NCI-H526 (cell line): ENCODE results near the gene TNNT1.
A peak's percentile ranks its signal among the peaks of the same experiment; 100 is the strongest.
"Not testable (repeated sequence)": the region's sequence is repeated elsewhere in the genome, so short reads cannot be mapped to it uniquely, and the experiment has no call there.

Experiments used
- DNase-seq, 2 experiments: peaks; one replicate each; lab custom pipeline; 2025; lab: John Stamatoyannopoulos, UW

The TNNT1 gene, protein sequence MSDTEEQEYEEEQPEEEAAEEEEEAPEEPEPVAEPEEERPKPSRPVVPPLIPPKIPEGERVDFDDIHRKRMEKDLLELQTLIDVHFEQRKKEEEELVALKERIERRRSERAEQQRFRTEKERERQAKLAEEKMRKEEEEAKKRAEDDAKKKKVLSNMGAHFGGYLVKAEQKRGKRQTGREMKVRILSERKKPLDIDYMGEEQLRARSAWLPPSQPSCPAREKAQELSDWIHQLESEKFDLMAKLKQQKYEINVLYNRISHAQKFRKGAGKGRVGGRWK

DNA sequence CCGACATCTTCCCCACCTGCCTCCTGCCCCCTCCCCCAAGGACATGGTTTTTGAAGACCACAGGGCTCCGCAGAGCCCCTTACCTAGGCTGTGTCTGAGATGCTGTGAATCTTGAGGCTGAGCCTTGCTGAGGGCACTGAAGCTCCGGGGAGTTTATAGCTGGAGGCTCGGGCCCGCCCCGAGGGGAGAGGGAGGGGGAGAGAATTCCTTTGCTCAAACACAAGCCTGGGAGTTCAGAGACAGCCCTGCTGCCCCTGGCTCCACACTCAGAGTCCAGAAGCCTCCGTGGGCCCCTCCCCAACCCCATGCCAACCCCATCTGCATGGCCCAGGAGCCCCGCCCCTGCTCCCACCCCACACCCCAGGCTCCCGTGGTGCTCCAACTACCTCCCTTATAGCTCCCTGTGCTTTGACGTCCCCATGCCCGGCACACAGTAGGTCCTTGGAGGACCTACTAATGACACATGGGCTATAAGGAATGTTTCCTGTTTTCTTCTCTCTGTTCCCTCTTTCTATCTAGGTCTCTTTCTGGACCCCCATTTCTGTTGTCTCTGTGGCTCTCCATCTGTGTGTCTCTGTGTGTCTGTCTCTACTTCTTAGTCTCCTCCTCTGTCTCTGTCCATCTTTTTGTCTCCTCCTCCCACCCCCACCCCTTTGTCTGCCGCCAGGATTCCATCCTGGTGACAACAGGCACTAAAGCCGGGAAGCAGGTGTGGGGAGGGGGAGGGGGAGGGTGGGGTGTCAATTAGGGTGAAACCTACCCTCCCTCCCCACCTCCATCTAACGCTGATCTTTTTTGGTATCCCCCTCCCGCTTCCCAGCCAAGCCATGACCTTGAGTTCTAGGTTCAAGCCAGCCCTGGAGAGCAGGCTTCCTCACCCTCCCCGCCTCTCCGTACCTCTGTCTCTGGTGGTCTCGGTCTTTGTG is at the start of gene TNNT1:
Gene TNNT1 (minus strand): TSS at position 129 of the 926 bp plus-strand sequence. CDS start 2,049 bp downstream, outside the sequence.
- peak in 1 of 2 experiments; percentile 40 for DNase-seq

DNA sequence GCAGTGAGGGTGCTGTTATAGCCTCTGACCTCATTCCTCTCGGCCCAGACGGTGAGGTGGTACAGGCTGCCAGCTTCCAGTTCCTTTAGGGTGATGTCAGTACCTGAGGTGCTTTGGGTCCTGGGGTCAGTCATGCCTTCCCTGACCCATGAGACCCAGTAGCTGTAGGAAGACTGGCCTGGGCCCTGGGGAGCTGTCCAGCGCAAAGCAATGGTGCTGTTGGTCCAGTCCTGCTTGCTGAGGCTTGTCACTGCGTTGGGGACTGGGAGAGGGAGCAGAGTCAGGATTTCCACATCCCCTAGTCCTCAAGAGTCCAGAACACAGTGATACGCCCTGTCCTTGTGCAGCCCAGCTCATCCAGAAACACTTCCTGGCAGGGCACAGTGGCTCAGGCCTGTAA is 49.6 kb upstream of the TNNT1 start:
- no peak for DNase-seq

DNA sequence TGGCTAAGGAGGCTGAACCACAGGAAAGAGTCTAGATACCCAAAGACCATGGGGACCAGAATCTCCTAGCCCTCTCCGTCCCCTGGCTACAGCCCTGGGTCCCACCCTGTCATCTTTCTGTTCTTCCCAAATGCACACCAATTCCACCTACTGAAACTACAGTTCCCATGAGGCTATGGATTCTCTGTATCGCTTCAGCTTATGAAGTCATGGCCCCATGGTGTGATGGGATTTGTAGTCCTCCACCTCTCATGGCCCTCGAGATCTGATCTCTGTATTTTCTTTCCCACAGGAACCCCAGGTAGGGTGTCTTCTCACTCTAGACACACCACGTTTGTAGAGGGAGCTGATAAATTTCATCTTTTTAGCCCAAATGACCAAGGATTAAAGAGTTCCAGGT is 48.5 kb upstream of the TNNT1 start:
- DNase-seq: peak; percentile 24 to 53

DNA sequence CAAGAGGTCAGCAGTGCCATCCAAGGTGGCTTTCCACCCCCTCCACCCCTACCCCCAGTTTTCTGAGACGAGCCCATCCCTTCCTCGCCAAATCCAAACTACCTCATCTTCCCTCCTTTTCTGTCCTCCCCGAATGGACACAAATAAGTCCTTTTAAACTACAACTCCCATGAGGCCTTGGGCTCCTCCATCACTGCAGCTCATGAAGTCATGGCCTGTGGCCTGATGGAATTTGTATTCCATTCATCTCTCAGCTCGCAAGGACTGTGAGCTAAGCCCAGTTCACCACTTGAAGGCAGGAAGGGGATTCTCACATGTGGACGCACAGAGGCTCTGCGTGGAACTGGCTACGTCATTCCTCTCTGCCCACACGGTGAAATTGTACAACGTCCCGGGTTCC is 47.8 kb upstream of the TNNT1 start:
- DNase-seq: peak; percentile 50 to 51

DNA sequence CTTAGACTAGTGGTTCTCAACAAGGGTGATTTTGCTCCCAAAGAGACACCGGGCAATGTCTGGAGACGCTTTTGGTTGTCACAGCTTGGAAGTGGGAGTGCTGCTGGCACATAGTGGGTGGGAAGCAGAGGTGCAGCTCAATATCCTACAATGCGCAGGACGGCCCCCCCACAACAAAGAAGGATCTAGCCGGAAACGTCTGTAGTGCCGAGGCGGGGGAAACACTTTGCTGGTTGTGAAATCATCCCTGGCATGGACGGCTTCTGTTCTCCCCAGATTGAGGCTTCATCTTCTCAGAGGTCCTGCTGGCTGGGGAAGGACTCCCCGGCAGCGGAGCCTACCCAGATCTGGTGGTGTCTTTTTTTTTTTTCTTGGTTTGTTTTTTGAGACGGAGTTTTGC is 44.5 kb upstream of the TNNT1 start:
- no peak for DNase-seq

DNA sequence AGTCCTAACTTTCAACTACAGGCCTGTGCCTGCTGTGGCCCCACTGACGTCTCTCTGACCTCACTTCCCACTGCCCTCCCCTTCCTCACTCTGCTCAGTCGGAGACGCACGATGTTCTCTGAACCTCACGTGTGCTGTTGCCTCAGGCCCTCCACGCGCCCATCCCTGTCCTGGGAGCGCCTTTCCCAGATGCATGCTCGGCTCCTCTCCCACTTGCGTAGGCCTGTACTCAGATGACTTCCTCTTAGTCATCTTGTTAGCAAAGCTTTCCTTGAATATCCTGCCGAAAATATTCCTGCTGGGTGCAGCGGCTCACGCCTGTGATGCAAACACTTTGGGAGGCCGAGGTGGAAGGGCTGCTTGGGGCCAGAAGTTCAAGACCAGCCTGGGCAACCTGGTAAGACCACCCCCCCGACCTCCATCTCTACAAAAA is 40.4 kb upstream of the TNNT1 start:
- DNase-seq: no peak

DNA sequence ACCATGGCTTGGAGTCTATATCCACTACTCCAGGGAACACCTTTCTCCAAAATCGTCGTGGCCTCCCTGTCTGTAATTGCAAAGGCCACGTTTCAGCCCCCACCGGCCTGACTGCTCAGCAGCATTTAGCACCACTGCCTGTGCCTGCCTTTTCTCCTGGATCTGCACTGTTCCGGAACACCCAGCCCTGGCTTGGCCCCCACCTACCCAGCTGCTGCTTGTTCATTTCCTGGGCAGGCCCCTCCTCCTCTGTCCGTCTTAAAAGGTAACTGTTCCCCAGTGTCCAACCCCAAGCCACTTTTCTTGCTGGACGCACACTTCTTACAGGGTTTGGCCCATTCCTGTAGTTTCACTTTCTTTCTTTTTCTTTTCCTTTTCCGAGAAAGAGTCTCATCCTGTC is 39.6 kb upstream of the TNNT1 start:
- no peak for DNase-seq

DNA sequence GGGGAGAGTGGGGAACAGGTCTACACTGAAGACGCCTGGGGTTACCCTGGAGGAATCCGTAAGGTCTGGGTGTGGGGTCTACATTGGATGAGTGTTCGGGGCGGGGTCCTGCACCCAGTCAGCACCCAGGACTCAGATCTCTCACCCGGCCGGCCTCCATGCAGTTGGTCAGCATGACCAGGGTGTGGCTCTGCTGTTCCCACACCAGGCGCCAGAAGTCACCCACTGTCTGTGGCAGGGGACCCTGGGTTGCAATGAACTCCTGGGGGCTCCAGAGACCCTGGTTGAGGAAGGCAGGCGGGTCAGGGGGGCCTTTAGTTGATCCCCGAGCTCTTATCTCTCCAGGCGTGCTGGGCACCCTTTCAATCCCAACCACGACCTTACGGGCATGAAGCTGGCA is 37.1 kb upstream of the TNNT1 start:
- DNase-seq: no peak

DNA sequence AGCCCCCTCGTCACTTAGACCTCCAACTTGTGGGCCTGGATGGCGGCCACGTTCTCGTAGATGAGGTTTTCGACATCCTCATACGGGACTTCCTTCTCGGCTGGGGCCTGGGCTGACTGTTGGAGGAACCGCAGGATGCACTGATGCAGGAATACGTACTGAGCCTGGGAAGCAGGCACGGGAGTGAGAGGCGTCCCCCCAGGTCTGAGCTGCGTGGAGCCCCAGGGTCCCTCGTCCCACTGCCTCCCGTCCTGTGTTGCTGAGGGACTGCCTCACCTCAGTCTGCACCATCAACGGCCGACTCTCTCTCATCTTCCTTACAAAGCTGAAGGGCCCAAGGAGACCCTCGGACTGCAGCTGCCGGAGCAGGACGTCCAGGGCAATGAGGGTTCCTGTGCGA is 32.7 kb upstream of the TNNT1 start:
- no peak for DNase-seq

DNA sequence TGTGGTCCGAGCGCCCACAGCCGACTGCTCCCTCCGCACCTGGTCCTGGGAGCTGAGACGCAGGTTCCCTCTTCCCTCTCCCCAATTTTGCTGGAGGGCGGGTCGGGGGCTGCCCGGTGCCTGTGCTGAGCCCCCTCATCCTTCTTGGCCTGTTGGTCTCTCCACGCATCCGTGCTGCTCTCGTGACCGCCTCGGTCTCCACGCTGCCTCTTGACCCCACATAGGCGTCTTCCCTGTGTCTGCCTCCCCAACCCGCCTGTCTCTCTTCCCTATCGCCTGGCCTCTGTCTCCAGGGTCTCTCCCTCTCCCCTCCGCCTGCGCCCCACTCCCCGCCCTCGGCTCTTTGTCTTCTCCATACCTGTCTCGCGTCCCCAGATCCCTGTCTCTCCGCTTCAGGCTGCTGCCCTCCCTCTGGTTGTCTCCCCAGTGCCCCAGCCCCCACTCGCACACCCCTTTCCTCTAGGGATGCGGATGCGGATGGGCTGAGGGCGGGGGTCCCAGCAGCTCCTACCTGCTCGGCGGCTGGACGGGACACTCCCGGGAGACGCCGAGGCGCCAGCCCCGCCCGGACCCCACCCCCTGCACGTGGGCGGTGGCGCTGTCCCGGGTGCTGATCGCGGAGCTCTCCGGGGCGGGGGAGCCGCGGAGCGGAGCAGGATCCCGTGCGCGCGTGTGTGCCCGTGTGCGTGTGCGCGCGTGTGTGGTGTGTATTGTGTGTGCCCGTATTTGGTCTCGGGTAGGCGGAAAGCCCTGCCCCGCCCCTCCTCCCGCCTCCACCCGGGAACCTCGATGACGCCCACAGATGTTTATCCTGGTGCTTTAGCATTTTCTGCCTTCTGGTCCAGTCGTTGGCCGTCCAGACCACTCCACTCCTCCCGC is 30.8 kb upstream of the TNNT1 start, which contains the start of gene SYT5:
Gene SYT5 (minus strand): TSS at position 684 of the 879 bp plus-strand sequence. CDS start 1,248 bp downstream, outside the sequence.
- DNase-seq: peak in 1 of 2 experiments; percentile 58

DNA sequence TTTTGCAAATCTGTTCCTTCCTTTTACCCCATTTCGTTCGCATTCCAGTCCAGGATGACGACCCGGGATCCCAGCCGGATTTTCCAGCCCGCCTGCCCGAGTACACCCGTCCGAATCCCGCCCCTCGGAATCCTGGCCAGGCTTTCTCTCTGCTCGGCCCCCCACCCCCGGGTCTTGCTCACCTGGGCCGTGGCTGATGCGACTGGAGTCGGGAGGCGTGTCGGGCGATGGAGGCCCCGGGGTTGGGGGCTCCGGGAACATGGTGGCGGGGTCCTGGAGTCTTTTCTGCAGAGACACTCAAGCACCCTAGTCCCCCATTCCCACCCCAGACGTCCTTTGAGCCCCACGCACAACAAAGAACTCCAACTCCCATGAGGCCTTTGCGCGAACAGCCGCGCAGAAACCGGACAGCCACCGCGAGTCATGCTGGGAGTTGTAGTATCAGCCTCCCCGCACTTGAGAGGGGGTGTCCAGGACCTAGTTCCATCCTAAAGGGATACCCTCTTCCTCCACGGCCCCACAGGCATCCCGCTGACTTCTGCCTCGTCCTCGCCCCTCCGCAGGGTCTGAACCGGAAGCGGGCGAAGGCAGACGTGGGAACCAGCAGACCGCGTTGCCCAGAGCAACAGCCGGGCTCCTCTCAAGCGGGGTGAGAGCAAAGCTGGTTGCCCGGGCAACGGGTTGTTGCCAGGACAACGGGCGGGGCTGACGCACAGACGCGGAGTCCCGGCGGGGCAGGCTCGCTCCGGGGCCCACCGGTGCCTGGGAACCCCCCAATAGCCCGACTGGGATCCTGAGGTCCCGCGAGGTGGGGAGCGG is 30.0 kb upstream of the TNNT1 start:
- DNase-seq: peak; percentile 85 to 95

DNA sequence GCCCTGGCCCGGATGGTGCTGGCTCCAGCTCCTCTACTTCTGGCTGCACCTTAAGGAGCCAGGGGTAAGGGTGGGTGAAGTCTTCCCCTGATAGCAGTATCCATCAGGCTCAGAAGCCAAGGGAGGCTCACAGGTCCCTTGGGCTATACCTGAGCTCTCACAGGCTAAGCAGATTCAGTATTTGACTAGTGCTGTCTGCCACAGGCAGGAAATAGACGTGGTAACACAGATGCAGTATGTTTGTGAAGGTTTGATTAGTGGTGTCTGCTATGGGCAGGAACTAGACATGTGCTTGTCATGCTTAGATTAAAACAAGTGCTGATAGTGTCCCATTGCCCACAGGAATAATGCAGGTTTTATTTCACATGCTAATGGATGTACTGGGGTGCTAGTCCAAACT is 27.1 kb upstream of the TNNT1 start:
- DNase-seq: peak in 1 of 2 experiments; percentile 47

DNA sequence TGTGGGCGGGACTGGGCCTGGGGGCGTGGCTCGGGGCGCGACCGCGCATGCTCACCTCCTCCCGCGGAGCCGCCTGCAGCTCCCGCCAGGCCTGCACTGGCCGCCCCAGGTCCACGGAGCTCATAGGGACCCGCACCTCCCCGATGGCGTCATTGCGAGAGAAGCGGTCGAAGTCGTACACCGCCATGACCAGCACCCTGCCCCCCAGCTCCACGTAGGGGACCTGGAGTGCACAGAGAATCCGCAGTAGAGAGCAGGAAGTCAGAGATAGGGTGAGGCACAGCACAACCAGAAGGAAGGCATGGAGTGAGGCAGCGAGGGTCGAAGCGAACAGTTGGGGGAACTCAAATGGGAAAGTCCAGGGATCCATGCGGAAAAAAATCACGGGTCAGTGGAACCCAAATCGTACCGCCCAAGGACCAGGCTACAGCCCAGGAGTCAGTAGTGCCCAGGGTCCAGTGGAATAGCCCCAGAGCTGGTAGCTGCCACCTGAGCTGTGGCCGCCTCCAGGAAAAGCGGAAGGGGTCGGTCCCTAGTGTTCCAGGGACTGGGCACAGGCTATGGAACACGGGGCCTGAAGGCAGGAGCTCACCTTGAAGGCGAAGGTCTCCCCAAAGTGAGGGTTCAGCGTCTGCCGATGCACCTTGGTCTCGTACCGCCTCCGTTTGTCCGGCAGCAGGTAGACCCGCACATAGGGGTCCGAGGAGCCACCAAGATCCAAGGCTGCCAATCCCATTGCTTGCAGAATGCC is 26.3 kb upstream of the TNNT1 start:
- peak; percentile 24 to 84 for DNase-seq

DNA sequence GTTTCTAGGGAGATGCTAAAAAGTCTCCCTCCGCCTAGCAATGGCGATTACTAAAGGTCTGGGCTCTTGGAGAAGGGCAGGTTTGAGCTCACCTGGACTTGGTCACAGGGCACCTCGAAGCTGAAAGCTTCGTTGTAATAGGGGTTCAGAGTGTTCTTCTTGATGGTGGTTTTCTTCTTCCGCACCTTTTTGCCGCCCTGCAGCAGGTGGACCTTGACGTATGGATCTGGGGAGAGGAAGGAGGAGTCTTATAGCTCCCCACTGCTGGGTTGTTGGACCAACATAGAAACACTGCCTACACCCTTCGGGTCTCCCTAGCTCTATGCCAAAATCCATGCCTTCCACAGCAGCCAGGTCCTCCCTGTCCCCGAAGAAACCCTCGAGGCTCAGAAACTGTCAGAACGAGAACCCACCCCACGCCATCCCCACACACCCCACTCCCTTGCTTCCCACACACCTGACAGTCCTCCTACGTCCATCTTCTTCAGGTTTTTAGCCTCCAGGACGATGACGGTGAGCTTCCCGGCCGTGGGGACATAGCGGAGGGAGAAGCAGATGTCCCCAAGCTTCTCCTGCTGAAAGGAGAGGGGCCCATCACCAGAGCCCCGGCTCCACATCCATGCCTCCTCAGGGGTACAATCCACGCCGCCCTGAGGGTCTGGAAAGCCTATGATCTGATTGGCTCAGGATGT is 25.6 kb upstream of the TNNT1 start:
- no peak for DNase-seq

DNA sequence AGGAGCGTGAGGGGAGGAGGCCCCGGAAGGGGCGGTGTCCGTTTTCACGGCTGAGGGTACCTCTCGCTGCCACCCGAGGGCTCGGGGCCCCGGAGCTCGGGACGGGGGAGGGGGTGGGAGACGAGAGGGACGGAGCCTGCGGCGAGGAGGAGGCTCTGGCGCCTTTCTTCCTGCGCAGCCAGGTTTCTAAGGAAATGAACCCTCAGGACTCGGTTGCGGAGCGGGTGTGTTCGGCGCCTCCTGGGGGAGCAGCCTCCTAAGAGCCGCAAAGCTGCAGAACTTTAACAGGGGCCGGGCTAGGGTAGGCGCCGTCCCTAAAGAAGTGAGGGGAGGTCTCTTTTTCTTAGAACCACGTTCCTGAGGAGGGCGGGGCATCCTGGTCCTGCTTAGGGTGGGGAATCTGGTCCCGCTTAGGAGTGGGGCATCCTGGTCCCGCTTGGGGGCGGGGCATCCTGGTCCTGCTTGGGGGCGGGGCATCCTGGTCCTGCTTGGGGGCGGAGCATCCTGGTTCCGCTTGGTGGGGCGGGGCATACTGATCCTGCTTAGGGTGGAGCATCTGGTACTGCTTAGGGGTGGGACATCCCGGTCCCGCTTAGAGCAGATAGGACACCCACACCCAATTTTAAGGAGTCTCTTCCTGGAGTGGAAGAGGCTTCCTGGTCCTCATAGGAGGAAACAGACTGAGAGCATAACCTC is 24.9 kb upstream of the TNNT1 start:
- peak; percentile 68 to 90 for DNase-seq

DNA sequence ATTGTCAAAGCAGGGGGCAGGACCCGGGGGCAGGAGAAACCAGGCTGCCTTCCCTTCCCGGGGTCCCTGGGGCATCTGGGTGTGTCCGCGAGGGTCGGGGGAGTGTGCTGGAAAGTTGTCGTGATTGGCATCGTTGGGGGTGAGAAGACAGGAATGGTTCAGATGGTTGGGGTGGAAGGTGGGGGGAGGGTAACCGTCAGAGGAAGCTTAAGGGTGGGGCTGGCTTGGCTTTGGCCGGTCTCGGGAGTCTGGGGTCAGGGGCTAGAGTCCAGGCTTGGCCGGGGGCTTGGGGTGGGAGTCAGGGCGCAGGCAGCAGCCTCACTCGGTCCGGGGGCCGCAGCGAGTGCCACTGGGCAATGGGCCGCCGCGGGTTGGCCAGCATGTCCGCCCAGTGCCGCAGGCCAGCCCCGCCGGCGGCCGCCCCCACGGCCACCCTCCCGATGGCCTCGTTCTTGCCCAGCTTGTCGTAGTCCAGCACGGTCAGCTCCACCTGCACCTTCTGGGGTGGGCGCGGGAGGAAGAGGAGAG is 24.2 kb upstream of the TNNT1 start:
- DNase-seq: no peak

DNA sequence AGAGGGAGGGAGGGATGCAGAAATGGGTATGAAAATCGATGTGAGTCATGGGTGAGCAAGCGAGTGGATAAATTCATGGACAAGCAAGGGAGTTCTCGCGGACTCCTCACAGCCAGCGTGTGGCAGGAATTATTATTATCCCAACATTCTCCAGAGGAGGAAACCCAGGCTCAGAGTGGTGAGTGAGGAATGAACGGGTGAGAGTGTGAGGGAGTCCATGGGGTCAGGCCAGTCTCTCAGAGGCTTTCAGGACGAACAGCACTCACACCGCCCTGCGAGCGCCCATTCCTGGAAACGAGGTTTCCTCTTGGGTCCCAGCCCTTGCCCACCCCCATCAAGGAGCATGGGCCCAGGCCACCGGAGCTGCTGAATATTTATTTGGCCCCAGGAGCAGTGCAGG is 23.7 kb upstream of the TNNT1 start:
- DNase-seq: no peak

DNA sequence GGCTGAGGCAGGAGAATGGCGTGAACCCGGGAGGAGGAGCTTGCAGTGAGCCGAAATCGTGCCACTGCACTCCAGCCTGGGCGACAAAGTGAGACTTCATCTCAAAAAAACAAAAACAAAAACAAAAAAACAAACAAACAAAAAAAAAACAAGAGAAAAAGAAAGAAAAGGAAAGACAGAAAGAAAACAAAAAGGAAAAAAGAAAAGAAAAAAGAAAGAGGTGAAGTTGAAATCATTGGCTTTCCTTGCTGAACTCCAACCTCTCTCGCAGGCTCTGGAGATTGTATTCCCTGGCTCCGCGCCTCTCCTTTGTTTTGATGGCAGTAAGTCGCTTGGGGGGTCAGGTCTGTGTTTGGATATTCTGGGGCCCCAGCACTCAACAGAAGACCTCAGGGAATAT is 23.3 kb upstream of the TNNT1 start:
- not testable (repeated sequence) for DNase-seq

DNA sequence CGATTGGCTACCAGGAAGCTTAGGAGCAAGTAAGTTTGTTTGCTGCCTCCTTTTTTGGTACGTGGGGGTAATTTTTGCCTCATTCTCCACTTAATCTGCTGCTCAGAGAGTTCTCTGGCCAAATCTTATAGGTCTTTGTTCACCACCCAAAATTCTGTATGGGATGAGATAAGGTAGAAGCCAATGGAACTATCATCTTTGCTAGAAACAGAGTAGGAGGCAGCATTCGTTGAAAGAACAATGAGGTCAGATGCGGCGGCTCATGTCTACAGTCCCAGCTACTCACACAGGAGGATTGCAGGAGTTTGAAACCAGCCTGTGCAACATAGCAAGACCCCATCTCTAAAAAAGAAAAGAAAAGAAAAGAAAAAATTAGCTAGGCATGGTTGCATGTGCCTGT is 22.4 kb upstream of the TNNT1 start:
- no peak for DNase-seq
